Lung (tissue), 12 donors: Measurements from ENCODE around the gene TNF. TPM values are rescaled to one million over a fixed set of nuclear protein-coding genes. Genes with fewer than 3 reads are reported as not detected.

ENCODE experiments used
- ATAC-seq: fragments of 200-7000 bp; cut with Tn5 transposase; one replicate; pipeline ENCODE4 v1.9.1; 2020; ENCODE audit warnings: moderate number of reproducible peaks; ENCODE audit not compliant: insufficient read depth, low FRiP score
- DNase-seq, 3 donors: peaks; one replicate each; pipeline ENCODE4 v3.0.0-alpha.2; 2013 to 2017
- H3K27ac ChIP-seq, 2 donors: one replicate each; pipeline ENCODE4 v1.5.1; 2013; ENCODE audit warnings: mild to moderate bottlenecking in 2 of 2, moderate library complexity in 2 of 2, control low read depth in 1 of 2, inconsistent platforms in 1 of 2, low read depth in 1 of 2, low read length in 1 of 2
- H3K27me3 ChIP-seq, 3 donors: one replicate each; pipeline ENCODE4 v1.5.1; 2013; ENCODE audit warnings: low read length in 2 of 3; ENCODE audit not compliant: control insufficient read depth in 3 of 3, insufficient read depth in 3 of 3
- H3K36me3 ChIP-seq, 4 donors: one replicate each; pipeline ENCODE4 v1.5.1; 2013; ENCODE audit warnings: low read length in 4 of 4, mild to moderate bottlenecking in 1 of 4, moderate library complexity in 1 of 4; ENCODE audit not compliant: control insufficient read depth in 4 of 4, insufficient read depth in 4 of 4
- H3K4me1 ChIP-seq, 5 donors: one replicate each; pipeline ENCODE4 v1.5.1; 2013; ENCODE audit warnings: low read length in 5 of 5, mild to moderate bottlenecking in 2 of 5, moderate library complexity in 1 of 5; ENCODE audit not compliant: control insufficient read depth in 5 of 5, insufficient read depth in 5 of 5
- H3K4me3 ChIP-seq: one replicate; pipeline ENCODE4 v1.5.1; 2013; ENCODE audit warnings: mild to moderate bottlenecking, control low read depth, moderate library complexity
- H3K9ac ChIP-seq, 2 donors: one replicate each; pipeline ENCODE4 v1.5.1; 2013; ENCODE audit warnings: low read length in 2 of 2, control low read depth in 1 of 2; ENCODE audit not compliant: insufficient read depth in 1 of 2
- H3K9me3 ChIP-seq, 4 donors: one replicate each; pipeline ENCODE4 v1.5.1; 2013; ENCODE audit warnings: low read length in 3 of 4, mild to moderate bottlenecking in 1 of 4, moderate library complexity in 1 of 4; ENCODE audit not compliant: control insufficient read depth in 4 of 4, insufficient read depth in 3 of 4
- CTCF ChIP-seq: IDR thresholded peaks from 2 replicates; pipeline ENCODE4 v1.5.1; 2012; ENCODE audit warnings: mild to moderate bottlenecking; ENCODE audit errors: control extremely low read depth, extremely low read depth
- WGBS, 2 donors: extraction: QIAGEN DNeasy Blood & Tissue Kit; methylation state at CpG; one replicate each; pipeline ENCODE4 v1.1.7; 2013; 5-methylcytosine and 5-hydroxymethylcytosine counted together
- polyA plus RNA-seq, 2 donors: library from polyadenylated mRNA; stranded (reverse); fragments of 200-250 nt; gene quantifications; one replicate each; pipeline ENCODE4 v1.2.1, GENCODE V29; 2013
- total RNA-seq, 2 donors: library from RNA; depleted of rRNA in 1 of 2; stranded (reverse); fragments of >200 nt in 1 of 2; gene quantifications; one replicate each; pipeline ENCODE4 v1.2.1, GENCODE V29; 2014 to 2021
- donor health status: control.
- donor health status: control.
- donor health status: Bipolar disorder and iron deficiency.
- donor health status: healthy.
- donor health status: DM: yes; HTN: yes; CAD: no.

The TNF gene
- total and polyA plus RNA-seq, 4 donors = 0.23 to 15.7 (median 4.1) TPM

GRCh38 chr6:31544676-31545075 is 30.7 kb upstream of the TNF start:
- no peak overlapping the region for H3K4me3 ChIP-seq
- 80 to 94% methylated on average over 2 of the region's 2 CpGs for WGBS, 2 donors
- no peaks in the 10 kb centered on the region for H3K27me3 ChIP-seq
- DNase-seq = no peak
- no peak for TF ChIP-seq CTCF
- peaks cover 6 to 37% (median 11%) of the 10 kb centered on the region in 5 donors for H3K4me1 ChIP-seq
- no peak for ATAC-seq
- H3K9me3 ChIP-seq = no peaks in the 10 kb centered on the region
- peaks cover under 1 to 17% (median 9%) of the 10 kb centered on the region in 4 donors for H3K36me3 ChIP-seq
- H3K27ac ChIP-seq = no peak overlapping the region
- H3K9ac ChIP-seq = no peak overlapping the region

- Histone ChIP-seq H3K27ac (no peak overlapping the region), H3K27me3 (no peaks in the 10 kb centered on the region), H3K9ac (no peak overlapping the region), H3K36me3 (peaks cover 0 to 14% (median 3%) of the 10 kb centered on the region in 4 donors), H3K4me1 (peaks cover under 1 to 31% (median 6%) of the 10 kb centered on the region in 5 donors), H3K4me3 (no peak overlapping the region), H3K9me3 (no peaks in the 10 kb centered on the region)
- ATAC-seq (no peak), DNase-seq (no peak)
- TF ChIP-seq CTCF = no peak
- WGBS, 2 donors = 81 to 89% methylated on average over 7 of the region's 7 CpGs
Measured at GRCh38 chr6:31545291-31545690, 30.1 kb upstream of the TNF start.

GRCh38 chr6:31546339-31546957 is 28.9 kb upstream of the TNF start, which contains the start of gene ATP6V1G2:
Gene ATP6V1G2 (minus strand): TSS chr6:31546608. CDS start chr6:31546559, 49 bp downstream.
- peak within 1 kb of the TSS; percentile 38 for H3K4me3 ChIP-seq
- H3K36me3 ChIP-seq = peaks cover 0 to 10% (median 5%) of the 10 kb centered on the region in 4 donors
- no peaks in the 10 kb centered on the region for H3K9me3 ChIP-seq
- H3K9ac ChIP-seq = no peak within 1 kb of the TSS
- ATAC-seq (peak; percentile 68), DNase-seq (peak; percentile 89 to 90 (median 89))
- H3K27me3 ChIP-seq = no peaks in the 10 kb centered on the region
- TF ChIP-seq CTCF = peak; percentile 99
- peak within 1 kb of the TSS; percentile 84 to 87 for H3K27ac ChIP-seq
- 11% methylated on average over 11 of the region's 11 CpGs for WGBS, 2 donors
- H3K4me1 ChIP-seq = peaks cover 0 to 28% (median 4%) of the 10 kb centered on the region in 5 donors
